Hepatocyte (in vitro differentiated cells): ENCODE measurements around the gene CELF3.

Experiments used
- CTCF ChIP-seq: fragments of 200-600 bp; sonication (generic); IDR thresholded peaks from 2 replicates; pipeline ENCODE4 v1.5.1; 2016; ENCODE audit warnings: antibody characterized with exemption, mild to moderate bottlenecking; ENCODE audit not compliant: poor library complexity
- EZH2 ChIP-seq: fragments of 200-600 bp; sonication (generic); IDR thresholded peaks from 2 replicates; pipeline ENCODE4 v1.6.1; 2016; ENCODE audit warnings: antibody characterized with exemption, mild to moderate bottlenecking, borderline replicate concordance
- EZH2phosphoT487 ChIP-seq: fragments of 200-600 bp; sonication (generic); IDR thresholded peaks from one replicate; pipeline ENCODE4 v1.6.1; 2018; ENCODE audit warnings: antibody characterized with exemption, mild to moderate bottlenecking, low read depth, moderate library complexity; ENCODE audit not compliant: unreplicated experiment, severe bottlenecking

- TF ChIP-seq CTCF = no peak
- TF ChIP-seq EZH2phosphoT487 = no peak
- TF ChIP-seq EZH2 = no peak
Measured at GRCh38 chr1:151705146-151705545, 11.5 kb downstream of the CELF3 start.
